ENCODE results near the gene MRPL1. TPM values are rescaled to one million over a fixed set of nuclear protein-coding genes. Genes with fewer than 3 reads are reported as not detected.

MRPL1 gene
- total RNA-seq, 1 donor = 23.2 TPM

- H3K27me3 ChIP-seq (ENCODE audit: insufficient read depth, low read length) = no peaks in the 10 kb centered on the region
- no peak overlapping the region for H3K4me3 ChIP-seq (ENCODE audit: insufficient read depth, low read length)
- no peaks in the 10 kb centered on the region for H3K79me2 ChIP-seq (ENCODE audit: insufficient read depth, low read length)
- H3K9me3 ChIP-seq (ENCODE audit: low read depth, low read length) = no peaks in the 10 kb centered on the region
- DNase-seq (ENCODE audit: insufficient read length, low spot score, missing footprints) = no peak
- no peak overlapping the region for H2AFZ ChIP-seq (ENCODE audit: low read length)
- H3K36me3 ChIP-seq (ENCODE audit: insufficient read depth, low read length) = no peaks in the 10 kb centered on the region
- H3K4me1 ChIP-seq (ENCODE audit: insufficient read depth, low read length) = peaks cover 2% of the 10 kb centered on the region
- H3K4me2 ChIP-seq (ENCODE audit: insufficient read depth, low read length) = no peak overlapping the region
- TF ChIP-seq CTCF (IDR thresholded peaks at IDR 0.05; ENCODE audit: extremely low read depth, low read depth, low read length) = no peak
- no peak overlapping the region for H3K27ac ChIP-seq (ENCODE audit: low read depth, low read length)
- no peaks in the 10 kb centered on the region for H4K20me1 ChIP-seq (ENCODE audit: insufficient read depth, low read length)
Observed at GRCh38 chr4:77989968-77990367, 127.3 kb downstream of the MRPL1 start.

- Histone ChIP-seq H3K27me3 (ENCODE audit: insufficient read depth, low read length) (no peaks in the 10 kb centered on the region), H4K20me1 (ENCODE audit: insufficient read depth, low read length) (no peaks in the 10 kb centered on the region), H3K27ac (ENCODE audit: low read depth, low read length) (no peak overlapping the region), H3K79me2 (ENCODE audit: insufficient read depth, low read length) (no peaks in the 10 kb centered on the region), H2AFZ (ENCODE audit: low read length) (no peak overlapping the region), H3K4me2 (ENCODE audit: insufficient read depth, low read length) (no peak overlapping the region), H3K4me1 (ENCODE audit: insufficient read depth, low read length) (peaks cover 2% of the 10 kb centered on the region), H3K4me3 (ENCODE audit: insufficient read depth, low read length) (no peak overlapping the region), H3K36me3 (ENCODE audit: insufficient read depth, low read length) (no peaks in the 10 kb centered on the region), H3K9me3 (ENCODE audit: low read depth, low read length) (no peaks in the 10 kb centered on the region)
- no peak for DNase-seq (ENCODE audit: insufficient read length, low spot score, missing footprints)
- no peak for TF ChIP-seq CTCF (IDR thresholded peaks at IDR 0.05; ENCODE audit: extremely low read depth, low read depth, low read length)
Observed at GRCh38 chr4:77990456-77990855, 127.8 kb downstream of the MRPL1 start.

- H3K79me2 ChIP-seq (ENCODE audit: insufficient read depth, low read length) = no peaks in the 10 kb centered on the region
- H3K27ac ChIP-seq (ENCODE audit: low read depth, low read length) = no peak overlapping the region
- H3K4me2 ChIP-seq (ENCODE audit: insufficient read depth, low read length) = no peak overlapping the region
- H3K36me3 ChIP-seq (ENCODE audit: insufficient read depth, low read length) = no peaks in the 10 kb centered on the region
- no peaks in the 10 kb centered on the region for H3K9me3 ChIP-seq (ENCODE audit: low read depth, low read length)
- H4K20me1 ChIP-seq (ENCODE audit: insufficient read depth, low read length) = no peaks in the 10 kb centered on the region
- no peak for DNase-seq (ENCODE audit: insufficient read length, low spot score, missing footprints)
- no peak overlapping the region for H2AFZ ChIP-seq (ENCODE audit: low read length)
- peaks cover 2% of the 10 kb centered on the region for H3K4me1 ChIP-seq (ENCODE audit: insufficient read depth, low read length)
- no peak overlapping the region for H3K4me3 ChIP-seq (ENCODE audit: insufficient read depth, low read length)
- H3K27me3 ChIP-seq (ENCODE audit: insufficient read depth, low read length) = no peaks in the 10 kb centered on the region
- TF ChIP-seq CTCF (IDR thresholded peaks at IDR 0.05; ENCODE audit: extremely low read depth, low read depth, low read length) = no peak
Observed at GRCh38 chr4:77990904-77991358, 128.3 kb downstream of the MRPL1 start.

GRCh38 chr4:77992581-77992980, 130.0 kb downstream of the MRPL1 start:
- no peaks in the 10 kb centered on the region for H3K79me2 ChIP-seq (ENCODE audit: insufficient read depth, low read length)
- H3K27me3 ChIP-seq (ENCODE audit: insufficient read depth, low read length) = peaks cover 2% of the 10 kb centered on the region
- TF ChIP-seq CTCF (IDR thresholded peaks at IDR 0.05; ENCODE audit: extremely low read depth, low read depth, low read length) = no peak
- H3K27ac ChIP-seq (ENCODE audit: low read depth, low read length) = no peak overlapping the region
- no peak for DNase-seq (ENCODE audit: insufficient read length, low spot score, missing footprints)
- no peaks in the 10 kb centered on the region for H3K36me3 ChIP-seq (ENCODE audit: insufficient read depth, low read length)
- H3K4me2 ChIP-seq (ENCODE audit: insufficient read depth, low read length) = no peak overlapping the region
- peaks cover 2% of the 10 kb centered on the region for H3K4me1 ChIP-seq (ENCODE audit: insufficient read depth, low read length)
- no peaks in the 10 kb centered on the region for H3K9me3 ChIP-seq (ENCODE audit: low read depth, low read length)
- H4K20me1 ChIP-seq (ENCODE audit: insufficient read depth, low read length) = no peaks in the 10 kb centered on the region
- no peak overlapping the region for H3K4me3 ChIP-seq (ENCODE audit: insufficient read depth, low read length)
- H2AFZ ChIP-seq (ENCODE audit: low read length) = no peak overlapping the region

Data from osteoblast (primary cell).